ENCODE data around the gene OGDH.

The OGDH gene

DNA sequence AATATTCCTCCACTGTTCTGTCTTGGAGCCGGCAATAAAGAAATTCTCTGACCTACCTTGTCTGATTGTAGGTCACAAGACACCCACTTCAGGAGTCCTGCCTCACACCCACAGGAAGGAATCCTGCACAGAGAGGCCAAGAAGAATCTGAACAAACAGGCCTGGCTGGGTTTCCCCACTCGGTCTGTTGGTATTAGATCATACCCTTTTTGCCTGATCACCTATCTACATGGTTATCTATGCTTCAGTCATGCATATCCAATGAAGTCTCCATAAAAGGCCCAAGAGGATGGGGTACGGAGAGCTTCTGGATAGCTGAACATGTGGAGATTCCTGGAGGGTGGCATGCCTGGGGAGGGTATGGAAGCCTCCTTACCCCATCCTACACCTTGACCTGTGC, 12.3 kb downstream of the OGDH start:
- no peak for DNase-seq

DNA sequence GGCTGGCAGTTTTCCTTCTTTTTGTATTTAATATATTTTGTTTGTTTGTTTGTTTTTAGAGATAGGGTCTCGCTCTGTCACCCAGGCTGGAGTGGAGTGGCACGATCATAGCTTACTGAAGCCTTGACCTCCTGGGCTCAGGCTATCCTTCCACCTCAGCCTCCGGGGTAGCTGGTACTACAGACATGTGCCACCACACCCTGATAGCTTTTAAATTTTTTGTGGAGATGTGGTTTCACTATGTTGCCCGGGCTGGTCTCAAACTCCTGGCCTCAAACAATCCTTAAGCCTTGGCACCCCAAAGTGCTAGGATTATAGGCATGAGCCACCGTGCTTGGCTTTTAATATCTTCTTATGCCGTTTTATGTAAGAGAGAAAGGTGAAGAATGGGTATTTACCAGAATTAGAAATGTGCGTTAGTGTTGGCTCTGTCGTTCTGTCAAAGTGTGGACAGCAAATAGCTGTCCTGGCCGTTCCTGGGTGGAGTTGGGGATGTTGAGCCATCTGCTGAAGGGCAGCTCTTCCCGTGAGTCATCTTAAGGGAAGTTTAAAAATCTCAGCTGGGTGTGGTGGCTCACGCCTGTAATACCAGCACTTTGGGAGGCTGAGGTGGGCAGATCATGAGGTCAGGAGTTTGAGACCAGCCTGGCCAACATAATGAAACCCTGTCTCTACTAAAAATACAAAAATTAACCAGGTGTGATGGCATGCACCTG, 14.8 kb downstream of the OGDH start:
- DNase-seq, result no peak

DNA sequence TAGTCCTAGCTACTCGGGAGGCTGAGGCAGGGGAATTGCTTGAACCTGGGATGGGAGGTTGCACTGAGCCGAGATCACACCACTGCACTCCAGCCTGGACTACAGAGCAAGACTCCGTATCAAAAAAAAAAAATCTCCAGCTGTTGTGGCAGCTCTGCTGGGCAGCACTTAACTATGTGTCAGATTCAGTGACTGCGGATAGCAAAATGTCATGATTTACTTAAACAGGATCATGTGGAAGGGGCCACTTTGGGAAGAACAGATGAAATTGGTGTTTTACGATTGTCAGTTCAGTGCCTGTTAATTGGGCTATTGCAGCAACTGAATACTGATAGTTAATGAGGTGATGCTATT, 15.3 kb downstream of the OGDH start:
- DNase-seq, result no peak

DNA sequence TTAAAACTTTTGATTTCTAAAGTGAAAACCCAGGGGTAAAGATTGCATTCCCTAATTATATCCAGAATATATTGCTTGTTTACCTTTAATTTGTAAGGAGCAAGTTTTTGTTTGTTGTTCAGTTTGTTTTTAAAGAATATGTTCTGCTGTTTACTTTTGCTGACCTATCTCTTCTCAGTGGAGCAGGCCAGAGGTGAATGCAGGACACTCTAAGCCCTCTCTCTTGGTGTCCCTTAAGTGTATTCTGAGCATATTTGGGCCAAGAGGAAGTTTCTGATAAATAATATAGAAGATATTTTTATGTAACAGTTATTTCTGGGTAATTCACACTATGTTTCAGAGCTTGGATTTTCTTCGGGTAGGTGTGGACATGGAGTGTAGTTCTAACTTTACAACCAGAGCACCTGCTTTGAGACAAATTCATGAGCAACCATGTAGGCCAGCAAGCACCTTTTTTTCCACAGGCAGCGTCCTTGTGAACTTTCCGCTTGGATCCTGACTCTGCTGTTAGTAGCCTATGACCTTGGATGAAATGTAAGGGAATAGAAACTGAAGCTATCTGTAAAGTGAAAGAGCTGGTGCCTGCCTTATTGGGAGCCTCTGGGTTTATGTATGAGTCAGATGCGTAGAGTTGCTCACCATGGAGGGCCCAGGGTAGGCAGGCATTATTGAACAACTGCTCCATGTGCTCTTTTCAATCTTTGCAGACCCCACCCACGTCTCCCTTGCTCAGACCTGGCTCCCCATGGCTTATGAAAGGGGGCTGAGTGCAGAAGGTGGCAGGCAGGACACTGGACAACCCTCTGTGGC, 16.1 kb downstream of the OGDH start:
- DNase-seq, result peak in 1 of 5 donors; percentile 71

DNA sequence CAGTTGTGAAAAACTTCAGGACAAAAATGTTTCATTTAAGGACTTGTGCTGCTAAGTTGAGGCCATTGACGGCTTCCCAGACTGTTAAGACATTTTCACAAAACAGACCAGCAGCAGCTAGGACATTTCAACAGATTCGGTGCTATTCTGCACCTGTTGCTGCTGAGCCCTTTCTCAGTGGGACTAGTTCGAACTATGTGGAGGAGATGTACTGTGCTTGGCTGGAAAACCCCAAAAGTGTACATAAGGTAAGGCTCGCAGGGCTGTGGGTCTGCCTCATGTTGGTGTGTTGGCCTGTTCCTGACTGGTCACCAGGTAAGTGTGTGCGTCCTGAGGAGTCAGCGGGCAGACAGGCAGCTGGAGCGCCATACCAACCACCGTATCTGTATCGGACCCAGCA, 17.9 kb downstream of the OGDH start:
- DNase-seq, result no peak

DNA sequence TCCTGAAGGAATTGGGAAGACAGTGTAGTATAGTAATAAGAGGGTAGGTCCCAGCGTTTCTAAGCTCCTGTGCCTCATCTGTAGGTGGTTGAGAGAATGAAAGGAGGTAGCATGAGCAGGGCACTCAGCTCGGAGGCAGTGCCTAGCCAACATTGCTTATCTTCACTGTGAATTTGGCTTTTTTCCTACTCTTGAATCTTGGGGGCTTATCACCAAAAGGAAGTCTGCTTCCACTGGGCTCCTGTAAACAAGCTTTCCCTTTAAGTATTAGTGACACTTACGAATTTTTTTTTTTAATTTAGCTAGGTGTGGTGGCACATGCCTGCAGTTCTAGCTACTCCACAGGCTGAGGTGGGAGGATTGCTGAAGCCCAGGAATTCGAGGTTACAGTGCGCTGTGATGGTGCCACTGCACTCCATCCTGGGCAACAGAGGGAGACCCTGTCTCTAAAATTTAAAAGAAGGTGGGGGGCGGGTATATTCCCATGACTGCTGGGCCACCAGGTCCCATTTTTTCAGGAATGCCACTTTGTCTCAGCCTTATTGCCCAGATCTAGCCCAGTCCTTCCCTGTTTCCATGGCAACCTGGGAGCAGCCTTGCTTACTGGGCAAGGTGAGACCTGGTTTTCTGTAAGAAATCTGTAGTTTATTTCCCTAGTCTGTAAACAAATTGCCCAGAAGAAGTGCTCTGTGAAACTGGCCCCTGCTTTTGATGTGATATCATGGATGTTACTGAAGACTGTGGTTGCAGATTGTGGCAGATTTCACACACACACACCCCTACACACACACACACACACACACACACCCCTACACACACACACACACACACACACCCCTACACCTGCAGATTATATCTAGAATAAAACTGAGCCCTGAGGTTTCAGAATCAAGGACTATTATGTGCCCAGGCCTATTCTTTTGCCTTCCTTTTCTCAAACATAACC, 19.4 kb downstream of the OGDH start:
- DNase-seq, result no peak

DNA sequence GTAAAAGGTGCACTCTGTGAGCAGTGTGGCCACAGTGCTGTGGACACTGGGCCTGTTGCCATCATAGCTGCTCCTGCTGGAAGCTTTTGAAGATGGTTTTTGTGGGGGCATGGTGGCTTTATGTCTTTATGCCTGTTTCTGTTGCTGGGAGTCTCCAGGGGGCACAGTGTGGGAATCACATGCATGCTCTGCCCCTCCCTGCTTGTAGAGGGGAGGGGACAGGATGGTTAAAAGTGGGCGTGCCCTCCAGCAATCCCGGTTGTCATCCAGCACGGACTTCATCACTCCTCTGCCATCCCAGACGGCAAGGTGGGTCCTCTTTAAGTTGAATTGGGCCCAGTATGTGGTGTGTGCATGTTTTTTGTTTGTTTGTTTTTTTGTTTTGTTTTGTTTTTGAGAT, 20.2 kb downstream of the OGDH start:
- no peak for DNase-seq

DNA sequence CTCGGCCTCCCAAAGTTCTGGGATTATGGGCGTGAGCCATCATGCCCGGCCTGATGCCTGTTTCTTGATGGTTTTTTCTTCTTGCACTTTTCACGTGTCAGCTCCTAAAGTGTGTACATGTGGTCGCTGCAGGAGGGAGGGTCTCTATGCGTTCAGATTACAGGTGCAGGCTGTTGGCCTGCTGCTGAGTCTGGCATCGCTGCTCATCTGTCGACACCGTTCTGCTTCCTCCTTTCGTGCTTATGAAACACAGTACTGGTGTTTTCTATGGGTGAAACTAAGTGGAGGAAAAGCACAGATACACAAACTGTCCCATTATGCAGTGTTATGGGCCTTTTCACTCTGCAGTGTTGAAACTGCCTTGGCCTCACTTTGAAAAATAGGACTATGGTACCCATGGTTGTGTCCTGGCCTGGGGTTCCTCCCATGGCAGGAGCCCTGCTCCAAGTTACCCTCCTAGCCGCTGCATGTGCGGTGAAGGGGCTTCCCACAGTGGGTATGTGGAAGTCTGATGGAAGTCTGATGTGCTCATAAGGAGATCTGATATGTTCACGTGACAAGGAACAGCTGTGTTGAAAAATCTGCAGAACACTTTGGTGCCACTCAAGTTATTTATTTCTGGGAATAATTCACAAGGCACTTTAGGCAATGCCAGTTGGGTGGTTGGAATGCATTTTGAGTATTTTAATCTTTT, 23.5 kb downstream of the OGDH start:
- DNase-seq, result no peak

DNA sequence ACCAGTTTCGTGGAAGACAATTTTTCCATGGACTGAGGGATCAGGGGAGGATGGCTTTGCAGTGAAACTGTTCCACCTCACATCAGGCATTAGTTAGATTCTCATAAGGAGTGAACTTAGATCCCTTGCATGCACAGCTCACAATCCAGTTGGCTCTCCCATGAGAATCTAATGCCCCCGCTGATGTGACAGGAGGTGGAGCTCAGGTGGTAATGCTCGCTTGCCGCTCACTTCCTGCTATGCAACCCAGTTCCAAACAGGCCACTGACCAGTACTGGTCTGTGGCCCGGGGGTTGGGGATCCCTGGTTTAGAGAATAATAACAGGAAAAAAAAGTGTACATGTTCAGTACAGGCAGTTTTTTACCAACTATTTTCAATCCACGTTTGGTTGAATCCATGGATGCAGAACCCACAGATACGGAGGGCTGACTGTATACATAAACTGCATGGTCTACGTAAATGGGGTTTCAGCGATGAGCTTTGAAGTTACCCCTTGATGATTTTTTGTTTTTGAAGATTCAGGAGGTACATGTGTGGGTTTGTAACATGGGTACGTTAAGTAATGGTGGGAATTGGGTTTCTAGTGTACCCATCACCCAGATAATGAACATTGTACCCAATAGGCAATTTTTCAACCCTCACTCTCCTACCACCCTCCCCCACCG, 24.5 kb downstream of the OGDH start:
- no peak for DNase-seq

DNA sequence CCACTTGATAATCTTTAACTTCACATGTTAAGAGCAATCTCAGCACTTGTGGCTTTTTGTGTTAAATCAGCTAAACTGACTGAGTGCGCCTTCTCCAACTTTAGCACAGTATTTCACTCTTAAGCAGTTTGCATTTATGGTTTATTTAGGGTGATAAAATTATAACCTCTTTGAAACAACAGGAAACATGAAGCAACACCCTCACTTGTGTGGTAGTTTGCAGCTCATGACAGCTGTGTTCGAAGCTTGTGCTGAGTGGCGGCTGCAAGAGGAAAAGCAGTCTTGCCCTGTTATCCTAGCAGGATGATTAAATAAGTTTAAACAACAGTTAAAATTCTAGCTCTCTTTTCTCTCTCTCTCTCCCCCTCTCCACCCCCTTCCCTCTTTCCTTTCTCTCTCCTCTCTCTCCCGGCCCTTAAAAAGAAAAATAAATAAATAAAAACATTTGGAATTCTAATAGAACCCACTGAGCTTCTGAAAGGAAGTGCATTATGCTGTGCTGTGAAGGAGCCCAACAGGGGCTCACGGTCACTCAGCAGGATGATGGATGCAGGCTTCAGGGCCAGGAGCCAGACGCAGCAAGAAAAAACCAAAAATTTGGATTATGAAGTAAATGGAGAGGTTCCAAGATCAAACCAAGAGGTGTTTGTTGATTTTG, 25.2 kb downstream of the OGDH start:
- DNase-seq, result peak in 3 of 5 donors; percentile 33 to 83 (median 40)

DNA sequence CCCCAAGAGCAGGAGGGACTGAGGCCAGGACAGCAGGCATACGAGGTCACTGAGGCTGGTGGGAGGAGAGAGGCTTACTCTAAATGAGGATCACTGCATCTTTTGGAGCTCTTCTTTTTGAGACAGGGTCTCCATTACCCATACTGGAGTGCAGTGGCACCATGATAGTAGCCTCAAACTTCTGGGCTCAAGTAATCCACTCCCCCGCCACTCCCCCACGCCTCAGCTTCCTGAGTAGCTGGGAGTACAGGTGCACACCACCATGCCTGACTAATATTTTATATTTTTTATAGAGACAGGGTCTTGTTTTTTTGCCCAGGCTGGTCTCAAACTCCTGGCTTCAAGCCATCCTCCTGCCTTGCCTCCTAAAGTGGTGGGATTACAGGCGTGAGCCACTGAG, 25.8 kb downstream of the OGDH start:
- DNase-seq, result no peak

DNA sequence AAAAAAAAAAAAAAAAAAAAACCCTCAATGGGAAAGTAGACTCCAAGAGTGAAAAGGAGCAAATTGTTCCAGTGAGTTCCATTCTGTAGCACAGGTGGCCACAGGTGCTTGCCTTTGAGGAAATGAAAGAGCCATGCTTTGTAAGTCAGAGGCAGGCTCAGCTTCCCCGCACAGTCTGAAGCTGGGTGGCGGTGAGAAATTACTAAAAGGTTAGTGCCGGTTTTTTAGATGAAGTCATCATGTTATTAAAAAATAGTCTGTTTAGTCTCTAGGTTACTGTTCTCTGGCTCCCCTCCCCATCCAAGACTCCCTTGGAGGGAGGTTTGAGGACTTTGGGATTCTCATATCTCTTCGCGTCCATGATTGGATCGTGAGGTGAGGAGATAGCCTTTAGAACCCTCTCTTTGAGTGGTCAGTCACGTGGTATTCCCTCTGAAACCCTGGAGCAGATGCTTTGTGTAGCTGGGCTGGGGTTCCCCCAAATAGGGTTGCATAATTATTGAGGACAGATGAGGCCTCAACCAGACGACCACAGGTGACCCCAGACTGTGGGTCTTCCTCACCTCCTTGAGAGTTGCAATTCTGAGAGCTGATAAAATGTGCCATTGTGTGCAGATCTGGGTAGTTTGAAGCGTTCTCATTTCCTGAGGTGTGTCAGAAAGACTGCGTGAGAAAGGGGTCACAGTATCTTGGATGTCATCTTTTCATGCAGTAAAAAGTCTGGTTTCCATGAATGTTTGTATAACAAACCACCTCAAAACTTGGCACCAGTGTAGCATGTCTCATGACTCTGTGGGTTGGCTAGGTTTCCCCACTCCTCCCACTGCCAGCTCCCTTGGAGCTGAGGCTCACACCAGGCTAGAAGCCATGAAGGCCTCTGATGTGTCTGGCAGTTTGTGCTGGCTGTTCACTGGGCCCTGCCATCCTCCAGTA, 27.1 kb downstream of the OGDH start:
- DNase-seq, result peak in 4 of 5 donors; percentile 40 to 83 (median 55)

DNA sequence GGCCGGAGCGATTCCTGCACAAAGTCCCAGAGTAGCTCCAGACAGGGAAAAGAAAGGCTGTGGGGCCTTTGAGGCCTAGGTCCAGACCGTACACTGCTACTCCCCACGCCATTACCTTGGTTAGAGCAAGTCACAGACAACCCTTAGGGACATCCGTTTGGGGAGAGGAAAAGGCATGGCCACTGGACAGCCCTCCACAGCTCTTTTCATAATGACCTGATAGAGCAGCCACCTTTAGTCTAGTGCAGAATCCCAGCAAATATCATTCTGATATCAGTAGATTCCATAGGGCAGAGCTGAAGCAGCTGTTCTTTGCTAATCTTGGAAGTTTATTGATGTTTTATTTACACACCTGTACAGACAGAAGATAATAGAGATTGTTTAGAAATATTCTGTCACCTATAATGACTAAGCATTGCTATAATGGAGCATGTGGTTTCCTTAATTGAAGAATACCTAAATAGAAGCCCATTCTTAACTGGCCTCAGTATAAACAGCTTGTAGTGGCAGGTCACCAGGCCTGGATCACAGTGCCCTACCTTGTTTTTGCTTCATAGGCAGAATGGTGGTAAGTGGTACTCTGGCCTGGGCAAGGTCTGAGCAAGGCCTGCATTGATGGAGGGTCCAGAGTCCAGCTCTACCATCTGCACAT, 27.9 kb downstream of the OGDH start:
- DNase-seq, result no peak

DNA sequence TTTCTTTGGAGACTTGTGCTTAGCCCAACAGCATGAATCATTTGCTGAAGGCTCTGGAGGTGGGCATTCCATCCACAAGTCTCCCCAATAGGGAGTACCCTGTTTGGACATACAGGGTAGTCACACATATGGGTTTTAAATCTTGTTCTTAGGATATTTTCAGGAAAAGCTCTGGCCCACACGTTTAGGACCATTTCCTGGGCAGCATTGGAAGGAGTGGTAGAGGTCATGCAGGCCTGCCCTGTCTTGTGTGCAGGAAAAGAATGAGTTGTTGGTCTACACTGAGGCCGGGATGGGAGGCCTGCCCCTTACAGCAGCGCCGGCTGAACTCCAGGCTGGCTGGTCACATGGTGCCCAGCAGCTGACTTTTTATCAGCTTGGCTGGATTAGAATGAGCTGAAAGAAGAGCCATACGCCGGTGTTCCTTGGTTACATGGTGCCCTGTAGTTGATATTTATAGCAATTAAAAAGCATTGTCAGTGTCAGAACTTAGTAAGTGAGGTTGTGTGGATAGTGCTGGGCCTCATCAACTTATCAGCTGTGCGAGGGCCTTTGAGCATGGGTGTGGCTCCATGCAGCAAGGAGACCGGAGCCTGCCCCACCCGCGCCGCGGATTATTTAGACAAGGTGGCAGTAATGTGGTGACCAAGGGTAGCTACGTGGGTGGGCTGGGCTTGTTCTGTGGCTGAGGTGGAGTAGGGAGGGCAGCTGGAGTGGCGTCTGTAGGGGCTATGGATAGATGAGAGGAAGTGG, 28.6 kb downstream of the OGDH start:
- DNase-seq, result no peak

DNA sequence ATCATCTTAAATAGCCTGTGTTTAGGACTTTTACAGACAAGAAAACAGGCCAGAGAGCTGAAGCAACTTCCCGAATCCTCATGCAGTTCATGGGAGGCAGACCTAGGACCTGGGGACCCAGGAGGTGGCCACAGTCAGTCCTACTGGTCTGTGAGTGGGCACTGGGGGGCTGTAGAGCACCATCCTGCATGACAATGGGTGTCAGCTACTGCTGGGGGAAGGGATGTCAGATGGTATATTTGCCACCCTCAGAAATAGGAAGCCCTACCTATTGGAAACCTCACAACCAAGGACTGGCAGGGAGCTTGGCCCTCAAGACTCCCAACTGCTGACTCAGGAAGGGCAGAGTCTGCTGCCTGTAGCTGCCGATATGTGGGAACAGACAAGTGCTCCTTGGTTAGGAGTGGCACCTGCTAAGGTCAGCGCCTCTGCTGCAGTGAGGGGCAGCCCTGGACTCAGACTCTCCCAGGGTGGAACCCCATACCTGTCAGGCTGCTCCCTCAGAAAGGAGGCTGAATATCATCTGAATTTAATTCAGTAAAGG, 29.7 kb downstream of the OGDH start:
- DNase-seq, result no peak

DNA sequence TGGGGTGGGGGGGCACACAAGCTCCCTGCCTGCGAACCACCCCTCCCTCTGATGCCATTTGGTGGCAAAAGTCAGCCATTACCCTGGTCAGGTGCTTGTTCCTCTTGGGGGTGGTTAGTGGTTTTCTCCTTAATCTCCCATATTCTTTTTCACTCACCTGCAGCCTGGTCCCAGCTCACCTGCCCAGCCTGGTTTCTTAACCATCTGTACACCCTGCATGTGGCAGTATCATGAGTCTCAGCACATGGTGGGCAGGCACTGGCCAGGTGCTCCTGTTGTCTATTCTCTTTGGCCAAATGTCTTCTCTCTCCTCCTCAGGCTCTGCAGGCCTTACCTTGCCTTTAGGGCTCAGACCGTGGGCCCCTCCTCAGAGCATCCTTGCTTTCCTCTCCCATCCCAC, 30.5 kb downstream of the OGDH start:
- no peak for DNase-seq

DNA sequence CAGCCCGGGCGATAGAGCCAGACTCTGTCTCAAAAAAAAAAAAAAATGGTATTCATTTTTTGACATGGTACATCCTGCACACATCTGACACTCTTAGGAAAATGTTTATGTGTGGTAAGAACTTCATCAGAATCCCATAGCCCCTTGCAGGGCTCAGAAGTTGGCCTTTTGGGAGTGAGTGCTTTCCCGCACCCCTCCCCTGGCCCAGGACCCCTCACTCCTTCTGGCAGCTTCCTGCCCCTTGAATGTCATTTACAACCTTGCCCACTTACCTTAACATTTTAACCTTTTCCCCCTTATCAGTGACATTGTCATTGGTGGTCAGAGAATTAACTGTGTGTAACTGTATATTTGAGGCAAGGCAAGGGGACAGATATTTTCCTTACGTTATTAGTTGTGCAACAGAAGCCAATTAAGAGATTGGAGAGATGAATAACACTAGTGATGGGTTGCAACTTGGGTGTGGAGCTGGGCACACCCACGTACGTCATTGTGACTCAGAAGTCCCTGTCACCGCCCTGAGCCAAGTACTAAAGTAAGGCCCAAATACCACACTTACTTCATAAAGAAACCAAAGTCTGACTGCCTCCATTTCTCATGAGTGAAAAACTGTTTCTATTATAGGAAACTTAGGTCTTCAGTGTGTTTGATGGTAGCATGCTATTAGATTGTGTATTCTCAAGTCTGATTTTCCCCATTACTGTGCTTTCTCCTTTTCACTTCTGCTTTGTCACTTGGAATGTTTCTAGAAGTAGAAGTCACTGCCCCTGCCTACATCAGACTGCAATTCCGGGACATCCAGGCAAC, 31.6 kb downstream of the OGDH start:
- peak; percentile 43 to 96 (median 67) for DNase-seq
